Measurements from ENCODE around the gene RASAL2.

DNA sequence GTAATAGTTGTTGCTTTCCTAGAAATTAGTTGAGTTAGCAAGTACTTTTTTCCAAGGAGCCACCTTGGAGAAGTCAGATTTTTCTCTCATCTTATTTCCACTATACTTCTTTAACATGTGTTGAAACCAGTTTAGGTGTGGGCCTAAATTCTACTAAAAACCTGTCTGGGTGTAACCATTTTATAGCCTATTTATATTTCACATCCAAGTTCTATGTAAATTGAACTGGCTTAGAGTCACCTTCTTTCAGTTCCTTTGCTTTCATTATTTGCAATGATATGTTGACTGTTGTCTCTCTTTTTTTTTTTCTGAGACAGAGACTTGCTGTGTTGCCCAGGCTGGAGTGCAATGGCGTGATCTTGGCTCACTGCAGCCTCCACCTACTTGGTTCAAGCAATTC, 207.2 kb downstream of the RASAL2 start:
- TF ChIP-seq, protein P1, sequence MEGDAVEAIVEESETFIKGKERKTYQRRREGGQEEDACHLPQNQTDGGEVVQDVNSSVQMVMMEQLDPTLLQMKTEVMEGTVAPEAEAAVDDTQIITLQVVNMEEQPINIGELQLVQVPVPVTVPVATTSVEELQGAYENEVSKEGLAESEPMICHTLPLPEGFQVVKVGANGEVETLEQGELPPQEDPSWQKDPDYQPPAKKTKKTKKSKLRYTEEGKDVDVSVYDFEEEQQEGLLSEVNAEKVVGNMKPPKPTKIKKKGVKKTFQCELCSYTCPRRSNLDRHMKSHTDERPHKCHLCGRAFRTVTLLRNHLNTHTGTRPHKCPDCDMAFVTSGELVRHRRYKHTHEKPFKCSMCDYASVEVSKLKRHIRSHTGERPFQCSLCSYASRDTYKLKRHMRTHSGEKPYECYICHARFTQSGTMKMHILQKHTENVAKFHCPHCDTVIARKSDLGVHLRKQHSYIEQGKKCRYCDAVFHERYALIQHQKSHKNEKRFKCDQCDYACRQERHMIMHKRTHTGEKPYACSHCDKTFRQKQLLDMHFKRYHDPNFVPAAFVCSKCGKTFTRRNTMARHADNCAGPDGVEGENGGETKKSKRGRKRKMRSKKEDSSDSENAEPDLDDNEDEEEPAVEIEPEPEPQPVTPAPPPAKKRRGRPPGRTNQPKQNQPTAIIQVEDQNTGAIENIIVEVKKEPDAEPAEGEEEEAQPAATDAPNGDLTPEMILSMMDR (IDR thresholded peaks at IDR 0.05): no peak
- TF ChIP-seq POLR2A (IDR thresholded peaks at IDR 0.05): no peak
